BJ (cell line): ENCODE data around the gene PRUNE1. TPM values are rescaled to one million over a fixed set of nuclear protein-coding genes. Genes with fewer than 3 reads are reported as not detected.

Experiments
- CTCF ChIA-PET: fragments of 350-600 bp; formaldehyde crosslinking; extraction: SDS; loops from one replicate; lab custom pipeline; 2021; ENCODE audit warnings: antibody characterized with exemption, inconsistent platforms; lab: Yijun Ruan, JAX
- POLR2A ChIA-PET: fragments of 300-600 bp; sonication (Branson Sonifier 250); formaldehyde crosslinking; extraction: SDS; loops from one replicate; lab custom pipeline; 2021; ENCODE audit warnings: antibody characterized with exemption; lab: Charles Lee
- DNase-seq: peaks from one replicate; pipeline ENCODE4 v3.0.0-alpha.2; 2011; ENCODE audit warnings: low read depth
- H3K27me3 ChIP-seq: 2 replicates; pipeline ENCODE4 v1.6.0; 2011; ENCODE audit warnings: low read length; ENCODE audit not compliant: control insufficient read depth, insufficient read depth
- H3K36me3 ChIP-seq: 2 replicates; pipeline ENCODE4 v1.5.1; 2011; ENCODE audit warnings: low read length; ENCODE audit not compliant: control insufficient read depth, insufficient read depth
- H3K4me3 ChIP-seq: 2 replicates; pipeline ENCODE4 v1.5.1; 2011; ENCODE audit warnings: low read depth, mild to moderate bottlenecking, control low read depth, low read length
- CTCF ChIP-seq: IDR thresholded peaks from 2 replicates; pipeline ENCODE4 v1.5.1; 2011; ENCODE audit warnings: low read depth, mild to moderate bottlenecking, control low read depth, inconsistent platforms, low read length, moderate library complexity; ENCODE audit not compliant: insufficient read depth
- polyA plus RNA-seq: library from polyadenylated mRNA; depleted of rRNA; stranded (reverse); fragments of >200 nt; gene quantifications from 2 replicates; pipeline ENCODE4 v1.2.3, GENCODE V29; 2011

The PRUNE1 gene
- polyA plus RNA-seq, 1 experiment, result 16.2 TPM

GRCh38 chr1:151065089-151065645, 56.9 kb downstream of the PRUNE1 start:
- no peak for DNase-seq
- Histone ChIP-seq H3K27me3 (no peaks in the 10 kb centered on the region), H3K4me3 (no peak overlapping the region), H3K36me3 (no peaks in the 10 kb centered on the region)
- TF ChIP-seq CTCF, result no peak
- ChIA-PET CTCF (interaction anchor here (1.4 kb wide), 1 partner anchor 41 kb away, joined by 5 read pairs; no protein-coding TSS in a partner anchor), POLR2A (interaction anchor here (0.5 kb wide), 1 partner anchor 18 kb away, joined by 3 read pairs; no protein-coding TSS in a partner anchor)

- CTCF ChIA-PET, result no interaction called here
- POLR2A ChIA-PET, result no interaction called here
- Histone ChIP-seq H3K36me3 (no peaks in the 10 kb centered on the region), H3K27me3 (no peaks in the 10 kb centered on the region), H3K4me3 (no peak overlapping the region)
- no peak for DNase-seq
- TF ChIP-seq CTCF, result no peak
These were observed 58.9 kb downstream of the PRUNE1 start for GRCh38 chr1:151067185-151067584.

GRCh38 chr1:151069103-151069486, 60.8 kb downstream of the PRUNE1 start:
- TF ChIP-seq CTCF, result no peak
- CTCF ChIA-PET, result no interaction called here

GRCh38 chr1:151070474-151071276, 62.4 kb downstream of the PRUNE1 start, which contains the start of gene GABPB2:
Gene GABPB2, plus strand, starts transcription at chr1:151070761. Its CDS starts 17,429 bp downstream, at chr1:151088190.
- CTCF ChIA-PET, result interaction anchor here (0.6 to 2.2 kb wide), 15 partner anchors 9 to 160 kb away, joined by 3 to 18 read pairs (median 4); partner anchors contain the start of genes C1orf56, MINDY1 and MLLT11
- peak; percentile 69 for DNase-seq
- POLR2A ChIA-PET, result no interaction called here
- Histone ChIP-seq H3K4me3 (peak within 1 kb of the TSS; percentile 94), H3K36me3 (no peaks in the 10 kb centered on the region), H3K27me3 (no peaks in the 10 kb centered on the region)
- TF ChIP-seq CTCF, result peak; percentile 99

More at GRCh38 chr1:151069103-151069486, 60.8 kb downstream of the PRUNE1 start:
- no peak overlapping the region for H3K4me3 ChIP-seq
- no peak for DNase-seq
- POLR2A ChIA-PET, result no interaction called here
- no peaks in the 10 kb centered on the region for H3K36me3 ChIP-seq
- H3K27me3 ChIP-seq, result no peaks in the 10 kb centered on the region

GRCh38 chr1:151072224-151072623, 64.0 kb downstream of the PRUNE1 start:
- DNase-seq, result no peak
- POLR2A ChIA-PET, result no interaction called here
- Histone ChIP-seq H3K36me3 (no peaks in the 10 kb centered on the region), H3K4me3 (no peak overlapping the region), H3K27me3 (no peaks in the 10 kb centered on the region)
- no peak for TF ChIP-seq CTCF
- CTCF ChIA-PET, result interaction anchor here (0.8 to 2.2 kb wide), 6 partner anchors 11 to 497 kb away, joined by 3 to 18 read pairs (median 4); partner anchors contain the start of gene MLLT11
